ENCODE results near the gene AFF2.

AFF2 gene

GRCh38 chrX:148722966-148723365 is 222.5 kb downstream of the AFF2 start:
- H3K4me3 ChIP-seq (ENCODE audit: low read depth, low read length), result no peak overlapping the region
- H3K79me2 ChIP-seq, result no peaks in the 10 kb centered on the region
- no peaks in the 10 kb centered on the region for H3K9me3 ChIP-seq (ENCODE audit: control insufficient read depth, low read length)
- no peaks in the 10 kb centered on the region for H3K27me3 ChIP-seq (ENCODE audit: control insufficient read depth, insufficient read depth, low read length)
- H2AFZ ChIP-seq, result no peak overlapping the region
- no peak for TF ChIP-seq CTCF (IDR thresholded peaks at IDR 0.05)
- no peaks in the 10 kb centered on the region for H3K4me1 ChIP-seq
- H3K27ac ChIP-seq, result no peak overlapping the region
- no peak overlapping the region for H3K4me2 ChIP-seq (ENCODE audit: low read length)
- no peaks in the 10 kb centered on the region for H3K36me3 ChIP-seq (ENCODE audit: control insufficient read depth, insufficient read depth, low read length)
- H3K9ac ChIP-seq, result no peak overlapping the region

- Histone ChIP-seq H3K27ac (no peak overlapping the region), H3K79me2 (no peaks in the 10 kb centered on the region), H3K27me3 (ENCODE audit: control insufficient read depth, insufficient read depth, low read length) (no peaks in the 10 kb centered on the region), H3K36me3 (ENCODE audit: control insufficient read depth, insufficient read depth, low read length) (no peaks in the 10 kb centered on the region), H3K4me1 (no peaks in the 10 kb centered on the region), H3K9me3 (ENCODE audit: control insufficient read depth, low read length) (no peaks in the 10 kb centered on the region), H3K9ac (no peak overlapping the region), H3K4me2 (ENCODE audit: low read length) (no peak overlapping the region), H3K4me3 (ENCODE audit: low read depth, low read length) (no peak overlapping the region), H2AFZ (no peak overlapping the region)
- TF ChIP-seq CTCF (IDR thresholded peaks at IDR 0.05), result no peak
Observed at GRCh38 chrX:148723551-148723950, 223.1 kb downstream of the AFF2 start.

- no peak overlapping the region for H3K9ac ChIP-seq
- no peaks in the 10 kb centered on the region for H3K4me1 ChIP-seq
- TF ChIP-seq CTCF (IDR thresholded peaks at IDR 0.05), result no peak
- H3K27me3 ChIP-seq (ENCODE audit: control insufficient read depth, insufficient read depth, low read length), result no peaks in the 10 kb centered on the region
- no peaks in the 10 kb centered on the region for H3K9me3 ChIP-seq (ENCODE audit: control insufficient read depth, low read length)
- H3K4me3 ChIP-seq (ENCODE audit: low read depth, low read length), result no peak overlapping the region
- H3K27ac ChIP-seq, result no peak overlapping the region
- no peak overlapping the region for H2AFZ ChIP-seq
- H3K4me2 ChIP-seq (ENCODE audit: low read length), result no peak overlapping the region
- no peaks in the 10 kb centered on the region for H3K79me2 ChIP-seq
- H3K36me3 ChIP-seq (ENCODE audit: control insufficient read depth, insufficient read depth, low read length), result no peaks in the 10 kb centered on the region
Observed at GRCh38 chrX:148728901-148729300, 228.5 kb downstream of the AFF2 start.

GRCh38 chrX:148732743-148733142 is 232.3 kb downstream of the AFF2 start:
- H3K9ac ChIP-seq, result no peak overlapping the region
- H3K36me3 ChIP-seq (ENCODE audit: control insufficient read depth, insufficient read depth, low read length), result no peaks in the 10 kb centered on the region
- no peaks in the 10 kb centered on the region for H3K79me2 ChIP-seq
- H2AFZ ChIP-seq, result no peak overlapping the region
- no peak overlapping the region for H3K27ac ChIP-seq
- TF ChIP-seq CTCF (IDR thresholded peaks at IDR 0.05), result no peak
- no peak overlapping the region for H3K4me2 ChIP-seq (ENCODE audit: low read length)
- no peak overlapping the region for H3K4me3 ChIP-seq (ENCODE audit: low read depth, low read length)
- H3K27me3 ChIP-seq (ENCODE audit: control insufficient read depth, insufficient read depth, low read length), result no peaks in the 10 kb centered on the region
- no peaks in the 10 kb centered on the region for H3K4me1 ChIP-seq
- no peaks in the 10 kb centered on the region for H3K9me3 ChIP-seq (ENCODE audit: control insufficient read depth, low read length)

- Histone ChIP-seq H3K4me3 (ENCODE audit: low read depth, low read length) (no peak overlapping the region), H3K9me3 (ENCODE audit: control insufficient read depth, low read length) (no peaks in the 10 kb centered on the region), H3K79me2 (no peaks in the 10 kb centered on the region), H2AFZ (no peak overlapping the region), H3K36me3 (ENCODE audit: control insufficient read depth, insufficient read depth, low read length) (no peaks in the 10 kb centered on the region), H3K9ac (no peak overlapping the region), H3K27me3 (ENCODE audit: control insufficient read depth, insufficient read depth, low read length) (no peaks in the 10 kb centered on the region), H3K4me2 (ENCODE audit: low read length) (no peak overlapping the region), H3K27ac (no peak overlapping the region), H3K4me1 (no peaks in the 10 kb centered on the region)
- no peak for TF ChIP-seq CTCF (IDR thresholded peaks at IDR 0.05)
Observed at GRCh38 chrX:148741441-148741840, 241.0 kb downstream of the AFF2 start.
